ENCODE data around the gene DHDDS.
"Not testable (repeated sequence)": the region's sequence is repeated elsewhere in the genome, so short reads cannot be mapped to it uniquely, and the experiment has no call there.

The DHDDS gene, protein sequence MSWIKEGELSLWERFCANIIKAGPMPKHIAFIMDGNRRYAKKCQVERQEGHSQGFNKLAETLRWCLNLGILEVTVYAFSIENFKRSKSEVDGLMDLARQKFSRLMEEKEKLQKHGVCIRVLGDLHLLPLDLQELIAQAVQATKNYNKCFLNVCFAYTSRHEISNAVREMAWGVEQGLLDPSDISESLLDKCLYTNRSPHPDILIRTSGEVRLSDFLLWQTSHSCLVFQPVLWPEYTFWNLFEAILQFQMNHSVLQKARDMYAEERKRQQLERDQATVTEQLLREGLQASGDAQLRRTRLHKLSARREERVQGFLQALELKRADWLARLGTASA

DNA sequence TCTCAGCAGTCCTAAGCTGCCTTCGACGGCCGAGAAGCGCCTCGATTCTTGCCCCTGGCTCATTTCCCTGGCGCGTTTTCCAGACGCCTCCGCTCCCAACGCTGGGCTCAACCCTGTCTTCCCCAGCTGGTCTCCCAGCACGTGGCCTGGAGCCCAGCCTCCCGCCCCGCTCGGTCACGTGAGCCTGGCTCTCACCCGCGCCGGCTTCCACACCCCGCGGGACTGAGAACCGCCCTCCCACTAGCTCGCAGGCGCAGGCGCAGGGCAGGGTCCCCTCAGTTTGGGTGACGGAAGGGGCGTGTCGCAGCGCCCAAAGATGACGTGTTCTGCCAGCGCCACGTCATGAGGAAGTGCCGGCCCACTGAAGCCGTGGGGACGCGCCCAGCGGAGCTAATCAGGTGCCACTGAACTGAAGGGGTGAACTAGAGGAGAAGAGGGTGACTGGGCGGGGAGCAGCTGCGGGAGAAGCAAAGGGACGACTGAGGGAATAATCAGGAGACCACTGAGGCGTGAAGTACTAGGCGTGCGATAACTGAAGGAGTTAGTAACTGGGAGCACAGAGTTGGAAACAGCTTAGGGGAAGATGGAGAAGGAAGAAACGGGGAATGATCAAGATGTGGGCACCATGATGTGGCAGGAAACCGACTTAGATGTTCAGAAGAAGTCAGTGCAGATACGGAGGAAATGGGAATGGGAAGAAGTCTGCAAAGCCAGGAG lies at the start of gene DHDDS:
TSS of gene DHDDS (plus strand) at position 343 of the 717 bp plus-strand sequence. CDS start 625 bp downstream, outside the sequence.
- peak; percentile 99 for DNase-seq

DNA sequence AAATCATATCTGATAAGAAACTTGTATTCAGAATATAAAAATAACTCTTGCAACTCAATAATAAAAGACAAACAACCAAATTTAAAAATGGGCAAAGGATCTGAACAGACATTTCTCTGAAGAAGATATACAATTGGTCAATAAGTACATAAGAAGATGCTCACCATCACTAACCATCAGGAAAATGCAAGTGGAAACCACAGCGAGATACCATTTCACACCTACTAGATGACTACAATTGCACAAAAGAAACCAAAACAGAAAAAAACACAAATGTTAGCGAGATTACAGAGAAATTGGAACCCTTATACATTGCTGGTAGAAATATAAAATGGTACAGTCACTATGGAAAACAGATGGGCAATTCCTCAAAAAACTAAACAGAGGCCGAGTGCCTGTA lies 48.0 kb upstream of the DHDDS start:
- DNase-seq: no peak

DNA sequence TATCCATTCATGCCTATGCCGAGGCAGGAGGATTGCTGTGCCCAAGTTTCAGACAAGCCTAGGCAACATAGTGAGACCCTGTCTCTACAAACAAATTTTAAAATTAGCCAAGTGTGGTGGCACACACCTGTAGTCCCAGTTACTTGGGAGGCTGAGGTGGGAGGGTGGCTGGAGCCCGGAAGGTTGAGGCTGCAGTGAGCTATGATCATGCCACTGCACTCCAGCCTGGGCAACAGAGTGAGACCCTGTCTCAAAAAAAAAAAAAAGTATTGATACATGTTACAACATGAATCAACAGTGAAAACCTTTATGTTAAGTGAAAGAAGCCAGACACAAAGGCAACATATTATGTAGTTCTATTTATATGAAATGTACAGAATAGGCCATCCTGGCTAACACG lies 47.1 kb upstream of the DHDDS start:
- not testable (repeated sequence) for DNase-seq

DNA sequence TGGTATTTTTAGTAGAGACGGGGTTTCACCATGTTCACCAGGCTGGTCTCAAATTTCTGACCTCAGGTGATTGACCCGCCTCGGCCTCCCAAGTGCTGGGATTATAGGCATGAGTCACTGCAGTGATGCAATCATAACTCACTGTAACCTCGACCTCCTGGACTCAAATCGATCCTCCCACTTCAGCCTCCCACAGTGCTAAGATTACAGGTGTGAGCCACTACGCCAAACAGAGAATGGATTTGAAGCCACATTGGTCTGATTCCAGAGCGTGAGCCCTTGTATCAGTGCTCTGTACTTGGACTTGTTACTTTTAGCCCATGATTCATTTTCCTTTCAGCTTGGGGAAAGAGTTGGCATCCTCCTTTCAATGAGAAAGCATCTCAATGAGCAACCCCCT lies 44.7 kb upstream of the DHDDS start:
- no peak for DNase-seq

DNA sequence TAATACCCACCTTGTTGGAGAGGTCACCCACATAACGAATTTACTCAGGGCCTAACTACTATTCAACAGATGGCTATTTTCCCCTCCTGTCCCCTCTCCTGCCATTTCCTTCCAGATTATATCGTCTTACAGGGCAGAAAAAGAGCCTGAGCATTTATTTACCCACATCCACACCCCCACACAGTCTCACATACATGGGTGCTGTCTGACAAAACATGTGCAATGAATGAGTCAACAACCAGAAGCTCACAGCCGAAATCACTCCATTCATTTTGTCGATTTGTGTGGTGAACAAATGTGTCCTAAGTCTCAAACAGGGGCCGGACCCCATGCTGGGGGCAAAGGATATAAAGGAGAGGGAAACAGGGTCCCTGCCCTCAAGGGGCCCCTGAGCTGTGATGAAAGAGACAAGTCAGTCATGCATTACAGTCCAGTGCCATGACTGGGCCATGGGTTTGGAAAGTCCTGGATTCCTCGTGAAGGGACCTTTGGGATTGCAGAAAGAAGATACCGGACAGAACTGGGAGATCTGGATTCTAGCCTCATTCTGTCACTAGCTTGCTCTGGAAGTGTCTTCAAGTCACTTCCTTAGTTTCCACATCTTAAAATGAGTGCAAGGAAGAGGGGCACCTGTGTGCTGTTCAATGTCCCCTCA lies 43.2 kb upstream of the DHDDS start:
- DNase-seq: no peak

DNA sequence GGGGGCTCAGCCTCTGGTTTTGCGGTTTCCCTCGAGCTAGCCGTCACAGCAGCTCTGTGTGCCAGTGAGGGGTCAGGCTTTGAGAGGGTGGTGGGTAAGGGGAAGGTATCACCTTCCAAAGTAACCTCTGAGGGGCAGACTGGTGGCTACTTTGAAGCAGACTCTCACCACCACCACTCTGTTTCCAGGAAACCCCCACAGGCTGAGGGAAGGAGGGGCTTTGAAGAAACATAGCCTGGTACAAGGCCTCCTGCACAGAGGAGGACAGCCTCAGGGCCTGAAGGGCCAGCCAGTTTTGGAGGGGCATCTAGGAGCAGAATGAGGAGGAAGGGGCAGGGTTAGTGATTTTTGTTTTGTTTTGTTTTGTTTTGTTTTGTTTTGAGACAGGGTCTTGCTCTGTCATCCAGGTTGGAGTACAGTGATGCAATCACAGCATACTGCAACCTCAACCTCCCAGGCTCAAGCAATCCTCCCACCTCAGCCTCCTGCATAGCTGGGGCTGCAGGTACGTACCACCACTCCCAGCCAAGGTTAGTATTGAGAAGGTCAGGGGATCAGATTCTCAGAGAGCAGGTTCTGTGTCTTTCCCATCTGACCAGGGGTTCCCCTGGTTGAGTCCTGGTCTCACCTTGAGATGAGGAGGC lies 42.4 kb upstream of the DHDDS start:
- no peak for DNase-seq

DNA sequence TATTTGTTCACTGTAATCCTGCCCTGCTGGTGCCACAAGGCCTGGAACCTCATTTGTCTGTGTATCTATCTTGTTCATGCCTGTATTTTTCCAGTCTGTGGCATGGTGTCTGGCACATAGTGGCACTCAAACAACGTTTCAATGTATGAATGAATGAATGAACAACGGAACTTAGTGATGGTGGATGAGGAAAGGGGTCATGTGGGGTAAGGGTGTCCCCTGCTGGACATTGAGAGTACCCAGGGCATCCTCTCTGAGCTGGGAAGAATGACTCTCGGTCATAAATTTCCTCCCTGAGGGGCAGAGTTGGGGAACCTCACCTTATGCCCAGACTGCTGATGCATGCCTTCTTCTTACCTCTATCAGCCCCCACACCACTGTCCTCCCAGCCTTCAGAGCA lies 40.7 kb upstream of the DHDDS start:
- no peak for DNase-seq

DNA sequence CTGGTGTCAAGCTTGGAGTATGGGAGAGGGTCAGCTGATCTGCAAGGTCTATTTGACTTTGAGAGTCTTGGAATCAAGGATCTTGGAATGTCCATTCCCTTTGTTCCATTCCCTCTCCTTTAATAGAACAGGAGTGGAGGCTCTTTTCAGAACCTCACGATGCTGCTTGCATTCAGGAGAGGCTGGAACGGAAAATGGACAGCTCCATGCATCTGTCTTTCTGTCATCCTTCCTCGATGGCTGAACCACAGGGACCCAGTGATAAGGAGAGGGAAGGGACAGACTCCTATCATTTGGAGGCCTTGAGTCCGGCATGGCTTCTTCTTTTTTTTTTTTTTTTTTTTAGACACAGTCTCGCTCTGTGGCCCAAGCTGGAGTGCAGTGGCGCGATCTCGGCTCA lies 36.4 kb upstream of the DHDDS start:
- DNase-seq: no peak

DNA sequence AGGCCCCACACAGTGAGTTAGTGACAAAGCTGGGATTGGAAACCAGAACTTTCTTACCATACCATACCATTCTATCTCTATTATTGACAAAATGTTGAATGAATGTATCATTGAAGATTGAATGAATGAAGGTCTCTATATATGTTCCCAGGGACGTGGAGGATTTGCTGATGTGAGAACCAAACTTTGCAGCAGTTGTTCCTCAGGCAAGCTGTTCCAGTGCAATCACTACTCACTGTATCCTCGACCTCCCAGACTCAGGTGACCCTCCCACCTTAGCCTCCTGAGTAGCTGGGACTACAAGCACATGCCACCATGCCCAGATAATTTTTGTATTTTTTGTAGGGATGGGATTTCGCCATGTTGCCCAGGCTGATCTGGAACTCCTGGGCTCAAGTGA lies 33.1 kb upstream of the DHDDS start:
- DNase-seq: no peak

DNA sequence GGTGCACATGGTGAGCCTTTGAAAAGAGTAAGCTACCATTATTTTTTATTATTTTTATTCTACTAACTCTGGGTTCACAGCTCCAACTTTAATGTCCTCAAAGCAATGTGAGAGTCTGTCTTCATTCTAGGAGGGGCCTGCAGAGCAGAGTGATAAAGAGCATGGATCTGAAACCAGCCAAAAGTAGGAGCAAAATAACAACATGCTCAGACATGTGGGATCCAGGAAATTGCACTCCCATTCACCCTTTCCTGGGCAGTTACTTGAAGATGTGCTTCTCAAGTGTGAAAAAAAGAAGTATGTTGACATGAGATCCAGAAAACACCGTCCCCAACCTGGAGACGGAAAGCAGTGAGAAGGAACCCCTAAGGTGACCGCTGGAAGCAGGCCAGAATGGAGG lies 30.2 kb upstream of the DHDDS start:
- no peak for DNase-seq

DNA sequence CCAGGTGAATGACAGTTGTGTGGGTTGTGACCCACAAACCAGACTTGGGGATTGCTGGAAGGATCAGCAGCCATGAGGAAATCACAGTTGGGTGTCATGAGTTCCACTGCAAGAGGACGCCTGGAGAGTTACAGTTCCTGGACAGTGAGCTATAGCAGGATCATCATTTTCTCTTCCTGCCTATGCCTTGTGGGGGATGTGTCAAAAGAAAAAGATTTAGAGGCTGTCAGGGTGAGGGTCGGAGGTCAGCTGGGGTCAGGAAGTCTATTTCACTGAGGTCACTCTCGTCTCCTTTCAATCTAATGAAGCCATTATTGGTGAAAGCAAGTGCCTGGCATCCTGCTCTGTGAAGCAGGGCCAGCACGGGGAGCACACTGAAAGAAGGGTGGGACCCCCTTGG lies 28.5 kb upstream of the DHDDS start:
- DNase-seq: no peak

DNA sequence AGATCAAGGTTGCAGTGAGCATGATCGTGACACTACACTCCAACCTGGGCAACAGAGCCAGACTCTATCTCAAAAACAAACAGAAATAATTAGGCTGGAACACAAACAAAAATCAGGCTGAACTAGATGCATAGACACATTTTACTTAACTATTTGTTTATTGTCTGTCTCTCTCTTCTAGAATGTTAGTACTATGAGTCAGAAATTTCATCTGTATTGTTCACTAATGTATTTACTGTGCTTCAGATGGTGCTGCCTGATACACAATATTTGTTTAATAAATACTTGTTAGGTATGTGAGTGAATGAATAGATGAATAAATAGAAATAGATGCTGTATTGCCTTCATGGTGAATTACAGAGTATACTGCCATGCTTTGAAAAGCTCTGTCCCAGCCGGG lies 27.5 kb upstream of the DHDDS start:
- DNase-seq: no peak

DNA sequence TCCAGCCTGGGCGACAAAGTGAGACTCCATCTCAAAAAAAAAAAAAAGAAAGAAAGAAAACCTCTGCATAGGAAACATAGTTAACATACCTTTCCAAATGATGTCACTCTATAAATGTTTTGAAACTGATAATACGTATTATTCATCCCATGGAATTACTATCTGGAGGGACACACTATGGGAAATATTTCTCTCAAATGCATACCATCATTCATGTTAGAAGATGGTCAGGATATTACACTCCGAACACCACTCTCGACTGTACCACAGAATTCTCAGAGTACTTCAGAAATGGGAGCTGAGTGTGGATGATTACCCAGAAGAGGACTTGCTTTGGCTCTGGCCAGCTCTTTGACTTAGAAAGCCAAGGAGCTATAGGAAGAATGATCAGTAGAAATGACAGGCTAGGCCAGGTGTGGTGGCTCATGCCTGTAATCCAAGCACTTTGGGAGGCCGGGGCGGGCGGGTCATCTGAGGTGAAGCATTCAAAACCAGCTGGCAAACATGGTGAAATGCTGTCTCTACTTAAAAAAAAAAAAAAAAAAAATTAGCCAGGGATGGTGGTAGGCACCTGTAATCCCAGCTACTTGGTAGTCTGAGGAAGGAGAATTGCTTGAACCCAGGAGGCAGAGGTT lies 26.7 kb upstream of the DHDDS start:
- DNase-seq: no peak

DNA sequence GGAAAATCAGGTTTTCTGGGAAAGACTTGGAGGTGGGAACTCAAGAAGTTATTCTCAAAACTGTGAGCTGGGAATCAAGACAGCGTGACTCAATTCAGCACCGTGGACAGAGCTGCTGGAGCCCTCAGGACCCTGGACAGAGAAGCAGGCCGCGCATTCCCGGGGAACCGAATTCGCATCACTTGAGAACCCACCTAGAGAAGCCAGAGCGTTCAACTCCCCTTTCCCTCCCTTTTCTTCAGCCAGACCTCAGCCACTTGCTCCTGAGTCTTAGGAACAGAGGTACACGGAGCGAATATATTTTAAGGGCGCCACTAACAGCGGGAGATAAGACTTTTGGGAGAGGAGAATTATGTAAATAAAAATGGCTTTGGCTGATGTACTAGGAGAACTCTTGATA lies 23.5 kb upstream of the DHDDS start:
- peak; percentile 68 for DNase-seq

DNA sequence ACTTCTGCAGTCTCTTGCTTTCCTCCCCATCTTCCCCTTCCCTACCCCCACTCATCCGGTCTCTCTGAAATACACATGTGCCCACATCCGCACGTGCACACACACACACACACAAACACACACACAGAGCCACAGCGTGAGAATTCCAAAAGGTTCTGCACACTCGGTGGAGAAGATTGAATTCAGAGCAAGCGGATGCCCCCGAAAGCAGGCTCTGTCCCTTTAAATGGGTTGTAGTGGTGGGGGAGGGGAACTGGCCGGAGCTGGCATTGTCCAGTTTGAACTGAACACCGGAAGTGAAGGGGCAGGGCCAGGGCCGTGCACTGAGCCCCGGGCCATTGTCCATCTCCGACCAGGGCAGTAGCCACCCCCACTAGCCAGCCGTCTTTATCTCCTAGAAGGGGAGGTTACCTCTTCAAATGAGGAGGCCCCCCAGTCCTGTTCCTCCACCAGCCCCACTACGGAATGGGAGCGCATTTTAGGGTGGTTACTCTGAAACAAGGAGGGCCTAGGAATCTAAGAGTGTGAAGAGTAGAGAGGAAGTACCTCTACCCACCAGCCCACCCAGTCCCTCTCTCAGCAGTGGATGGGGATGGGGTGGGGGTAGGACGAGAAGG lies 22.8 kb upstream of the DHDDS start:
- DNase-seq: no peak

DNA sequence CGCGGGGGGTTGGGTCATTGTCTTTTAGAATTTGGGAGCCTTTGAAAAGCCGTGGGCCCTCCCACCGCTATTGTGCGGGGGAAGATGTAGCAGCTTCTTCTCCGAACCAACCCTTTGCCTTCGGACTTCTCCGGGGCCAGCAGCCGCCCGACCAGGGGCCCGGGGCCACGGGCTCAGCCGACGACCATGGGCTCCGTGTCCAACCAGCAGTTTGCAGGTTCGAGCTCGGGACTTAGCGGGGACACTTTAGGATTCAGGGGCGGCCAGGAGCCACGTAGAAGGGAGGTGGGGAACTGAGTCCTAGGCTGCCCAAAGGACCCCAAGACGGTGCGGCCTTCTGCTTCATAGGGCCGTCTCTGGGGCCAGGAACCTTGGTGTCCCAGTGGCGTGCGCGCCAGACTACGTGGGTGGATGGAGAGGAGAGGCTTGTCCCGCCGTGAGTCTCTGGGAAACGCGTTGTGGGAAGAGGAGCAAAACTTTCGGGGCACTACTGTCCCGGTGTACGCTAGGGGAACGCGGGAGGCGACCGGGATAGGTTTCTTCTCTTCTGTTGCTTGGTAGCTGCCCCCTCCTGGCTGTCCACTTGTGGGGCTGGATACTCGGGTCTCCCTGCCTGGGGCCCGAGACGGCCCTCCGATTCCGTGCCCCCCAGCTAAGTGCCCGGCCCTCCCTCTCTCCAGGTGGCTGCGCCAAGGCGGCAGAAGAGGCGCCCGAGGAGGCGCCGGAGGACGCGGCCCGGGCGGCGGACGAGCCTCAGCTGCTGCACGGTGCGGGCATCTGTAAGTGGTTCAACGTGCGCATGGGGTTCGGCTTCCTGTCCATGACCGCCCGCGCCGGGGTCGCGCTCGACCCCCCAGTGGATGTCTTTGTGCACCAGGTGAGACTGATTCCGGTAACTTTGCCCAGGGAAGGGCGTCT lies 21.2 kb upstream of the DHDDS start, which contains the start of gene LIN28A:
TSS of gene LIN28A (plus strand) at position 112 of the 918 bp plus-strand sequence. CDS start at position 187, 75 bp downstream.
- no peak for DNase-seq

DNA sequence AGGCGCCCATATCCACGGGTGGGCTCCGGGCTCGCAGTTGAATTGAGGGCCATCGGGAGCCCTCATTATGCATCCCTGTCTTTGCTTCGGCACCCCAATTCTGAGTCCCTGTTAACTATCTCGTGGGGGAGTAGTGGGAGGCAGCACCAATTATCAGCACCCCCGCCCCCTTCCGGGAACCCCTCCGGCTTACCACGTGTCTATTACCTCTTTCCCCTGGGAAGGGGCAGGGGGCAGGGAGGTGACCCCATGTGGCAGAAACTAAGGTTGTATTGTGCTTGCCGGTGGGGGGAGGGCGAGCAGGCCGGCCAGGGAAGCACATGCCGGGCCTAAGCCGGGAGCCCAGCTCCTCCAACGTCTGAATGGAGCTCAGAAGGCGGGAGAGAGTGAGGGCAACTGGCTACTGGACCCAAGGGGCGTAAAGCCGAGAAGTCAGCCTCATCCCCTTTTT lies 20.5 kb upstream of the DHDDS start:
- DNase-seq: no peak

DNA sequence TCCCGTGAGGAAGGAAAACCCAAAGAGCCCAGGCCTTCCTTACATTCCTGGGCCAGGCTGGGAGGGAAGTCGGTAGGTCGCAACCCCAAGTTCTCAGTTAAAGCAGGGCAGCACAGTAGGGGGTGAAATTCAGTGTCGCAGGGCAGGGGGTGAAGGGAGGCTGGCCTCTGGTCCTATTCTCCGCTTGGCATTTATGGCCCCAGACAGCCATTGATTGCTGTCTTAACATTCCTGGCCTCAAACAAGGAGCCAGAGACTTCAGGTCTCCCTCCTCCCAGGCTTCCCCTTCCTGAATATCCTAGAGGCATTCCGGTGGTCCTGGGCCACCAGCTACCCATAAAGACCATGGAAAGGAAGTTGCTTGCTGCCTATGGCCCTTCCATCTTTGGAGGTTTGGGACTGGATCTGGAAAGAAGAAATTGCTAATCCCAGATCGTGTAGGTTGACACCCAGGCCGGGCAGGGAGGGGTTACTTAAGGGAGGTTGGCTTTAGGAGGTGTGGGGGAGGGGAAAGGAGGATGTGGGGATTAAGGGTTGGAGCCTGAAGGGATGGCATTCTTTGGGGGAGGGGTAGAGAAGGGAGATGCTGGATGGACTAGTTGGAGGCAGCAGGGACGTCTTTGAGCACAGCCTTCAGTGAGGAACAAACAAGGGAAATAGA lies 19.8 kb upstream of the DHDDS start:
- DNase-seq: no peak

DNA sequence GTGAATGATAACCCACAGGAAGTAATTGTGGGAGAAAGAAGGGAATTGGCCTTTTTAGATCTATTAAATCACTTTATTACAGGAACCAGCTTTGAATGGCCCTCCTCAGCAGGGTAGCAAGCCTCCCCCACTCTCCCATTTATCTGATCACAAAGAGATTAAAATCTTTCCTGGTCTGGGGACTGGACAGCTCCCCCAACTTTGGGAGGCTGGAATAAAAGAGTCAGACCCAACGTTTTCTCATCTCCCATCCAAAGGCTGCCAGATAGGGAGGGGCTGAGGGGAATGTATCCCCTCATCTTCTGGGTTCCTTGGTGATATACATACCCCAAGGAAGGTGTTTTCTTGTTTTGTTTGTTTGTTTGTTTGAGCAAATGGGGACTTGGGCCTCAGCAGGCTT lies 19.1 kb upstream of the DHDDS start:
- DNase-seq: no peak

DNA sequence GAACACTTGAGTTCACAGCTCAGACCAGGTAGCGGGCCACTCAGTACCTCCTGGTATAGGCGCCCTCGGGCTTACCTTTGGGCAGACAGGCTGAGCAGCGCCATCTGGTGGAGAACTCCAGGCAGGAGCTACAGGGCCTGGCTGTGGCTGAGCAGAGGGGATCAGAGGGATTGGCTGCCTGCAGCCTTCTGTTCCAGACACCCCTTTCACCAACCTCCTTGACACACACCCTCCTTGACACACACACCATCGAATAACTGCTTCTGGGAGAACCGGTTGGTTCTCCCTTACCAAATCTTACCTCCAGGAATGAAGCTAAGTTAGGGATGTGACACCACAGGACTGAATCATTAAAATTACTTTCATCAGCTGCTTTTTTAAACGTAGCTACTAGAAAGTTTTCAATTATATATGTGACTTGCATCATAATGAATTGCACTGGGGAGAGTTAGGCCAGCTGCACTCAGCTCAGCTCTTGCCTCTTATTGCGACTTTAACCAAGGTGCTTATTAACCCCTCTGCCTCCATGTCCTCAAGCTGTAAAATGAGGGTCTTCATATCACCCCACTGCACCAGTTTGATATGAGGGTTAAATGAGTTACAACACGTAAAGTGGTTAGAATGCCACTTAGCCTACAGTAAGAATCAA lies 14.9 kb upstream of the DHDDS start:
- DNase-seq: peak; percentile 74

All from activated CD4-positive, alpha-beta T cell treated with anti-CD3 and anti-CD28 coated beads for 1 hour (primary cell).